GM23248 (cell line): ENCODE measurements around the gene WIZ. TPM values are rescaled to one million over a fixed set of nuclear protein-coding genes. Genes with fewer than 3 reads are reported as not detected.

Experiments used
- DNase-seq: peaks from one replicate; pipeline ENCODE4 v3.0.0-alpha.2; 2015
- H2AFZ ChIP-seq: fragments of 200-600 bp; sonication (generic); 2 replicates; pipeline ENCODE4 v1.6.1; 2016; ENCODE audit warnings: antibody characterized with exemption
- H3F3A ChIP-seq: fragments of 200-600 bp; sonication (generic); 2 replicates; pipeline ENCODE4 v1.6.1; 2016; ENCODE audit warnings: mild to moderate bottlenecking, antibody characterized with exemption, mixed run types; ENCODE audit not compliant: insufficient read depth
- H3K27ac ChIP-seq: fragments of 200-600 bp; sonication (generic); 2 replicates; pipeline ENCODE4 v1.5.1; 2016; ENCODE audit warnings: mild to moderate bottlenecking
- H3K27me3 ChIP-seq: fragments of 200-600 bp; sonication (generic); replicated peaks from 2 replicates; pipeline ENCODE4 v1.6.1; 2016; ENCODE audit warnings: mild to moderate bottlenecking; ENCODE audit not compliant: insufficient read depth
- H3K36me3 ChIP-seq: fragments of 200-600 bp; sonication (generic); 2 replicates; pipeline ENCODE4 v1.6.1; 2016; ENCODE audit warnings: low read depth, mild to moderate bottlenecking
- H3K4me1 ChIP-seq: fragments of 200-600 bp; sonication (generic); 2 replicates; pipeline ENCODE4 v1.6.1; 2016; ENCODE audit warnings: mild to moderate bottlenecking; ENCODE audit not compliant: insufficient read depth
- H3K4me2 ChIP-seq: fragments of 200-600 bp; sonication (generic); one replicate; pipeline ENCODE4 v1.6.1; 2016; ENCODE audit warnings: mild to moderate bottlenecking; ENCODE audit not compliant: unreplicated experiment
- H3K4me3 ChIP-seq: fragments of 200-600 bp; sonication (generic); 2 replicates; pipeline ENCODE4 v1.5.1; 2016; ENCODE audit warnings: mild to moderate bottlenecking
- H3K79me2 ChIP-seq: fragments of 200-600 bp; sonication (generic); 2 replicates; pipeline ENCODE4 v1.6.1; 2016; ENCODE audit warnings: mild to moderate bottlenecking; ENCODE audit not compliant: insufficient read depth
- H3K9ac ChIP-seq: fragments of 200-600 bp; sonication (generic); 2 replicates; pipeline ENCODE4 v1.6.1; 2016; ENCODE audit warnings: mild to moderate bottlenecking
- H3K9me2 ChIP-seq: fragments of 200-600 bp; sonication (generic); 2 replicates; pipeline ENCODE4 v1.6.1; 2016; ENCODE audit warnings: mixed run types, mild to moderate bottlenecking, moderate library complexity; ENCODE audit not compliant: insufficient read depth
- H3K9me3 ChIP-seq: fragments of 200-600 bp; sonication (generic); one replicate; pipeline ENCODE4 v1.6.1; 2017; ENCODE audit warnings: low read depth
- H4K20me1 ChIP-seq: fragments of 200-600 bp; sonication (generic); 2 replicates; pipeline ENCODE4 v1.6.0; 2016; ENCODE audit not compliant: insufficient read depth
- EZH2 ChIP-seq: fragments of 200-600 bp; sonication (generic); IDR thresholded peaks from 2 replicates; pipeline ENCODE4 v1.6.1; 2018; ENCODE audit warnings: antibody characterized with exemption, mild to moderate bottlenecking; ENCODE audit not compliant: insufficient read depth, poor library complexity, severe bottlenecking
- EZH2phosphoT487 ChIP-seq: fragments of 200-600 bp; sonication (generic); IDR thresholded peaks from 2 replicates; pipeline ENCODE4 v1.6.1; 2018; ENCODE audit warnings: antibody characterized with exemption, moderate library complexity, mild to moderate bottlenecking, low read depth; ENCODE audit not compliant: insufficient read depth
- WGBS, 2 experiments: methylation state at CpG; one replicate each; pipeline ENCODE4 v1.1.6; 2015 to 2017; ENCODE audit warnings: low lambda C conversion rate in 2 of 2, low coverage in 1 of 2; ENCODE audit errors: missing lambda C conversion rate in 2 of 2; 5-methylcytosine and 5-hydroxymethylcytosine counted together
- in situ Hi-C: fragments of 300-500 bp; cut with MboI; formaldehyde crosslinking; loops from 2 replicates; pipeline ENCODE4 v1.15.0; 2020
- polyA plus RNA-seq: library from polyadenylated mRNA; unstranded; fragments of >200 nt; fragmentation: Nextera tagmentation; extraction: Ambion mirVana; gene quantifications from 2 replicates; pipeline ENCODE4 v1.2.1, GENCODE V29; 2016
- total RNA-seq: library from RNA; depleted of rRNA; stranded (reverse); fragments of >200 nt; shearing (Covaris generic); gene quantifications from 2 replicates; pipeline ENCODE4 v1.2.3, GENCODE V29; 2014

WIZ gene
- total and polyA plus RNA-seq, 2 experiments from 2014 or later = 6.1 to 22.0 TPM

DNA sequence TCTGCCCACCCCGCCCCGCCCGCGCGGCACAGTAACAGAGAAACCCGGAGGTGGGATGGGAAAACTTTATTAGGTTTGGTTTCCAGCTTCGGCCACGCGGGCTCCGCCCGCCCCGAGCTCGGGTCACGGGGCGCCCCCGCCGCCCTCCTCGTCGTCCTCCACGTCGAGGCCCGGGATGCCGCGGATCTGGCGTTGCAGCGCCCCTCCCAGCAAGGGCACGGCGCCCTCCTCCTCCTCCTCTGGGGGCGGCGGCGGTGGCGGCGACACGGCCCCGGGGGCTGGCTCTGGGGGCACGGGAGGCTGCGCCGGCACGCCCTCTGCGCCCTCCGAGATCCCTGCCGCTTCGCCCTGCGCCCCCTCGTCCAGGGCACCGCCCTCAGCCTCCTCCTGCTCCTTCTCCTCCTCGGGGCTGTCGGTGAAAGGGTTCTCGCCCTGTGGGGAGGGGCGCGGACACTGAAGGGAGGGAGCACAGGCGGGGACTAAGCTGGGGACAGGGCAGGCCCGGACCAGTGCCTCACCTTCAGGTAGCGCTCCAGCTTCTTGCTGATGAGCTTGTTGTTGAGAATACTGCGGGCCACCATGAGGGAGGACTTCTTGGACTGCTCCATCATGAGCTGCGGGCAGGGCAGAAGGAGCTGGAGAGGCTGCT lies 69.6 kb downstream of the WIZ start:
- peaks cover 47% of the 10 kb centered on the region for H3F3A ChIP-seq
- H3K9me3 ChIP-seq = no peaks in the 10 kb centered on the region
- H3K4me2 ChIP-seq = peak overlapping the region; percentile 65
- WGBS, 2 experiments = 1 to 3% methylated on average over 37 to 44 of the region's 56 CpGs
- peak overlapping the region; percentile 84 for H3K27ac ChIP-seq
- no peaks in the 10 kb centered on the region for H4K20me1 ChIP-seq
- DNase-seq = peak; percentile 63
- TF ChIP-seq EZH2 (no peak), EZH2phosphoT487 (no peak)
- peak overlapping the region; percentile 79 for H3K4me3 ChIP-seq
- peak overlapping the region; percentile 87 for H3K9ac ChIP-seq
- peaks cover 14% of the 10 kb centered on the region for H3K4me1 ChIP-seq
- no peaks in the 10 kb centered on the region for H3K9me2 ChIP-seq
- H3K27me3 ChIP-seq = no peaks in the 10 kb centered on the region
- in situ Hi-C loops = no loop called here
- peak overlapping the region; percentile 63 for H2AFZ ChIP-seq
- no peaks in the 10 kb centered on the region; the same call in 1 of the 2 replicates for H3K36me3 ChIP-seq
- H3K79me2 ChIP-seq = peaks cover 61% of the 10 kb centered on the region

DNA sequence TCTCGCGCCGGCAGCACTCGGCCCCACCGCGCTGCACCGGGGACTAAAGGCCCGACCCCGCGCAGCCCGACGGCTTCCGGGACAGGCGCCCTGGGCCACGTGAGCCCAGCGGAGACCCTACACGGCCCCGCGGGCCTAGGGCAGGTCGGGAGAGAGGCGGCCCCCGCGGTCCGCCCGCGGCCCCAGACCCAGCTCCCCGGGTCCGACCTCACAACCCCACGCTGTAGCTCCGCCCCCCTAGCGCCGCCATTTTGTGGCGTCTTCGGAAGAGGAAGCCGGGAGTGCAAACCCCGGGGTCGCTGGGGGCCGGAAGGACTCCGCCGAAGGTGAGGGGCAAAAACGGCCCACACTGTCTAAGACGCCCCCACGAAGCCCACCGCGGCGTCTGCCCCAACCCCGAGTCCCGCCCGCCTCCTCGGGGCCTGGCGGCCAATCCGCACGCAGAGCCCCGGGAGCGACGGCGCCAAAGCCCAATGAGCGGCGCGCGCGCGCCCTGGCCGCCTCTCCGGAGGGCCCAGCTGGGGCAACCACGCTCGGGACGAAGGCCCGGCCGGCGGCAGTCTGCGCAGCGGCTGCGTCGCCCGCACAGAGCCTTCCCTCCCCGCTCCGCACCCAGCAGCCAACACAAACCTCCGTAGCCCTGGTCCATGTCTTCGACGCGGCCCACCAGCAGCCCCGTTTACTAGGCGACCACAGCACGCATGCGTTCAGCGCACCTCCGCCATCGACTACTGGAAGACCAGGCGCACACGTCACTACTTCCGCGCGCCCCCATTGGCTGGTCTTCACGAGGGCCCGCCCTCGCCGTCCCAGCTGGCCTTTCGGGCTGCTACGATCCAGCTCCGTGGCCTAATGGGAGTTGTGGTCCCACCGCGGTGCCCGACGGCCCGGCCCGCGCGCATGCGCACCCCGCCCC lies 70.4 kb downstream of the WIZ start, which contains the start of gene AKAP8:
TSS of gene AKAP8 (minus strand) at position 705 of the 916 bp plus-strand sequence. CDS start at position 649, 56 bp downstream.
- peak within 1 kb of the TSS; percentile 87 for H3K27ac ChIP-seq
- WGBS, 2 experiments = 1% methylated on average over 59 to 68 of the region's 111 CpGs
- H3K79me2 ChIP-seq = peaks cover 63% of the 10 kb centered on the region
- H3K9ac ChIP-seq = peak within 1 kb of the TSS; percentile 96
- peak; percentile 100 for DNase-seq
- no peaks in the 10 kb centered on the region; the same call in 1 of the 2 replicates for H3K36me3 ChIP-seq
- no peaks in the 10 kb centered on the region for H4K20me1 ChIP-seq
- TF ChIP-seq EZH2 = no peak
- no peak for TF ChIP-seq EZH2phosphoT487
- H3F3A ChIP-seq = peaks cover 47% of the 10 kb centered on the region
- H3K4me2 ChIP-seq = peak within 1 kb of the TSS; percentile 97
- H3K27me3 ChIP-seq = no peaks in the 10 kb centered on the region
- H3K4me1 ChIP-seq = peaks cover 14% of the 10 kb centered on the region
- H2AFZ ChIP-seq = peak within 1 kb of the TSS; percentile 63
- H3K9me3 ChIP-seq = no peaks in the 10 kb centered on the region
- in situ Hi-C loops = no loop called here
- H3K4me3 ChIP-seq = peak within 1 kb of the TSS; percentile 93
- H3K9me2 ChIP-seq = no peaks in the 10 kb centered on the region

DNA sequence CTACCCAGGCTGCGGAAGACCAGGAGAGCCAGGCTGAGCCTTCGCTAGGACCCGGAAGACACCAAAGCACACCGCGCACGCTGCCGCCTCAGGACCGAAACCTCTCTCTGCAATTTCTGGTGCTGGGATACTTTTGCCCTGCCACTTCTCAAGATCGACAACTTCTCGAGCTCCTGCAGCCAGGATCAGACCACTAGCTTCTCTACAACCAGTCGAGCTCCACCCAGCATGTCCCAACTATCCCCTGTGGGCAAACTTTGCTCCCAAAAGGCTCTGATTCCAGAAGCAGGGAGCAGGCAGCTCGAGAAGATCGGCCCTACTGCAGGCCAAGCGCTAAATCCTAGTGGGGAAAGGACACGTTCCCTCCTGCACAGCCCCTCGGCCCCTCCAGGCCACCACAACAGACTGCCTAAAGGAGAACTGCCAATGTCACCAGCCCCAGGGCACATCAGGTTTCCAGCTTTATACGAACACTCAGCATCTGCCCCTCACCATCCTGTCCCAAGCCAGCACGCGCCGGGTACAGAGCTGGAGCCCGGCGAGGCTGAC lies 71.1 kb downstream of the WIZ start:
- in situ Hi-C loops = no loop called here
- no peaks in the 10 kb centered on the region for H3K27me3 ChIP-seq
- peaks cover 14% of the 10 kb centered on the region for H3K4me1 ChIP-seq
- H3K27ac ChIP-seq = peak overlapping the region; percentile 87
- peaks cover 69% of the 10 kb centered on the region for H3K79me2 ChIP-seq
- peaks cover 47% of the 10 kb centered on the region for H3F3A ChIP-seq
- no peak for TF ChIP-seq EZH2phosphoT487
- no peak for TF ChIP-seq EZH2
- peak overlapping the region; percentile 42 for H2AFZ ChIP-seq
- no peaks in the 10 kb centered on the region for H3K9me2 ChIP-seq
- no peaks in the 10 kb centered on the region for H3K9me3 ChIP-seq
- DNase-seq = peak; percentile 82
- peak overlapping the region; percentile 97 for H3K4me2 ChIP-seq
- H3K9ac ChIP-seq = peak overlapping the region; percentile 96
- H3K36me3 ChIP-seq = no peaks in the 10 kb centered on the region; the same call in 1 of the 2 replicates
- H3K4me3 ChIP-seq = peak overlapping the region; percentile 93
- no peaks in the 10 kb centered on the region for H4K20me1 ChIP-seq
- 0 to 1% methylated on average over 17 to 22 of the region's 22 CpGs for WGBS, 2 experiments

DNA sequence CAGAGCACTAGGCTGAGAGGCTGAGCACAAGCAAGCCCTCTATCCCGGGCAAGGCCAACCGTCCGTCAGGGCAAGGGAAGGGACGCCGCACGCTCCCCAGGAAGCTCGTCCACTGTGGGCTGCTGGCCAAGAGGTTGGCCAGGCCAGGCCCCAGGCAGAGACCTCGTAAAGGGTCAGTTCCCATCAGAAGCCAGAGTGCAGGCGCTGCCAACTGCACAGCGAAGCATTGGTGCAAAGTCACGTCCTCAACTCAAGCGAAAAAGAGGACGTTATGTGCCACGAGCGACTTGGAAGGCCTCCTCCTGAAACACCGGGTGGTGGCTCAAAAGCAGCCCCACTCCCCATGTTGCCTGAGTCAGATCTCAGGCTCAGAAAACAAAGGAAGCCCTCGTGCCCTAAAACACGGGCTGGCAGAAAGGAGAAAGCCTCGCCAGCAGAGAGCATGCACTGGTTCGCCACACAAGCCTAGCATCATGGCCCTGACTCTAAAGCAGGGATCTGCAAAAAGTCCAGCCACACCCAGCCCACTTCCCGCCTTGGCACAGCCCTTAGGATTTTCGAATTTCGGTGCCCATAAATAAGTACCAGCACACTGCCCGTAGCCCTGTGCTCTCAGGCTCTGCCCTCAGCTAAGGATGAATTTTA lies 74.8 kb downstream of the WIZ start:
- H3K36me3 ChIP-seq = peaks cover 23% of the 10 kb centered on the region
- peaks cover 10% of the 10 kb centered on the region for H3K4me1 ChIP-seq
- H3K27ac ChIP-seq = no peak overlapping the region
- TF ChIP-seq EZH2 (no peak), EZH2phosphoT487 (no peak)
- peaks cover 94% of the 10 kb centered on the region for H3K79me2 ChIP-seq
- H3K27me3 ChIP-seq = no peaks in the 10 kb centered on the region
- DNase-seq = no peak
- H3K9ac ChIP-seq = no peak overlapping the region
- H3K4me2 ChIP-seq = no peak overlapping the region
- H4K20me1 ChIP-seq = no peaks in the 10 kb centered on the region; the same call in 1 of the 2 replicates
- H3K4me3 ChIP-seq = no peak overlapping the region
- in situ Hi-C loops = no loop called here
- WGBS, 2 experiments = 76 to 79% methylated on average over 24 of the region's 24 CpGs
- no peak overlapping the region for H2AFZ ChIP-seq
- H3K9me2 ChIP-seq = no peaks in the 10 kb centered on the region
- H3F3A ChIP-seq = peaks cover 19% of the 10 kb centered on the region
- H3K9me3 ChIP-seq = no peaks in the 10 kb centered on the region
